Measurements from ENCODE around the gene EFCAB12.

EFCAB12 gene

GRCh38 chr3:129442947-129443346, 14.5 kb upstream of the EFCAB12 start:
- DNase-seq (ENCODE audit: low spot score), result no peak

- DNase-seq (ENCODE audit: low spot score), result no peak
These were observed 14.1 kb upstream of the EFCAB12 start for GRCh38 chr3:129442486-129442885.

GRCh38 chr3:129441782-129442181, 13.3 kb upstream of the EFCAB12 start:
- no peak for DNase-seq (ENCODE audit: low spot score)

GRCh38 chr3:129441215-129441614, 12.8 kb upstream of the EFCAB12 start:
- no peak for DNase-seq (ENCODE audit: low spot score)

GRCh38 chr3:129440618-129441190, 12.3 kb upstream of the EFCAB12 start:
- DNase-seq (ENCODE audit: low spot score), result no peak

- DNase-seq (ENCODE audit: low spot score), result peak; percentile 95
These were observed 11.6 kb upstream of the EFCAB12 start, which contains the start of the genes IFT122 and MBD4 for GRCh38 chr3:129439817-129440617. IFT122 (plus strand) TSS chr3:129440224; CDS start chr3:129440331, 107 bp downstream. MBD4 (minus strand) TSS chr3:129439948; CDS start chr3:129439833, 115 bp downstream.

- no peak for DNase-seq (ENCODE audit: low spot score)
These were observed 10.9 kb upstream of the EFCAB12 start for GRCh38 chr3:129439226-129439816.

GRCh38 chr3:129435367-129435766, 6.9 kb upstream of the EFCAB12 start:
- DNase-seq (ENCODE audit: low spot score), result no peak

- no peak for DNase-seq (ENCODE audit: low spot score)
These were observed 5.7 kb upstream of the EFCAB12 start for GRCh38 chr3:129434140-129434539.

- DNase-seq (ENCODE audit: low spot score), result no peak
These were observed 5.1 kb upstream of the EFCAB12 start for GRCh38 chr3:129433565-129433964.

GRCh38 chr3:129432671-129433070, 4.2 kb upstream of the EFCAB12 start:
- no peak for DNase-seq (ENCODE audit: low spot score)

GRCh38 chr3:129432036-129432435, 3.6 kb upstream of the EFCAB12 start:
- no peak for DNase-seq (ENCODE audit: low spot score)

- no peak for DNase-seq (ENCODE audit: low spot score)
These were observed 1.2 kb upstream of the EFCAB12 start for GRCh38 chr3:129429602-129430001.

GRCh38 chr3:129429080-129429451, 630 bp upstream of the EFCAB12 start:
- DNase-seq (ENCODE audit: low spot score), result no peak

- no peak for DNase-seq (ENCODE audit: low spot score)
These were observed 445 bp downstream of the EFCAB12 start for GRCh38 chr3:129428007-129428375.

GRCh38 chr3:129425619-129426018, 2.8 kb downstream of the EFCAB12 start:
- no peak for DNase-seq (ENCODE audit: low spot score)

- DNase-seq (ENCODE audit: low spot score), result no peak
These were observed 3.2 kb downstream of the EFCAB12 start for GRCh38 chr3:129425213-129425612.

GRCh38 chr3:129424185-129424841, 4.1 kb downstream of the EFCAB12 start:
- no peak for DNase-seq (ENCODE audit: low spot score)

GRCh38 chr3:129422897-129423296, 5.5 kb downstream of the EFCAB12 start:
- no peak for DNase-seq (ENCODE audit: low spot score)

GRCh38 chr3:129421988-129422745, 6.3 kb downstream of the EFCAB12 start:
- no peak for DNase-seq (ENCODE audit: low spot score)

- no peak for DNase-seq (ENCODE audit: low spot score)
These were observed 7.1 kb downstream of the EFCAB12 start for GRCh38 chr3:129421236-129421883.
